ENCODE results near the gene RAB42.
"Not testable (repeated sequence)": the region's sequence is repeated elsewhere in the genome, so short reads cannot be mapped to it uniquely, and the experiment has no call there.

RAB42 gene

GRCh38 chr1:28591708-28592320 lies at the start of gene RAB42:
RAB42 (plus strand) TSS chr1:28592265; CDS start chr1:28592512, 247 bp downstream.
- peak; percentile 63 for DNase-seq

GRCh38 chr1:28545246-28545628 lies 46.8 kb upstream of the RAB42 start:
- no peak for DNase-seq

- no peak for DNase-seq
Measured at GRCh38 chr1:28548318-28548717, 43.7 kb upstream of the RAB42 start.

GRCh38 chr1:28551381-28551780 lies 40.7 kb upstream of the RAB42 start:
- DNase-seq = no peak

- peak; percentile 99 for DNase-seq
Measured at GRCh38 chr1:28552758-28553663, 39.1 kb upstream of the RAB42 start, which contains the start of gene TRNAU1AP. TRNAU1AP (plus strand) TSS chr1:28553085; CDS start chr1:28553111, 26 bp downstream.

- no peak for DNase-seq
Measured at GRCh38 chr1:28560886-28561285, 31.2 kb upstream of the RAB42 start.

- no peak for DNase-seq
Measured at GRCh38 chr1:28564310-28564709, 27.8 kb upstream of the RAB42 start.

- no peak for DNase-seq
Measured at GRCh38 chr1:28565040-28565439, 27.0 kb upstream of the RAB42 start.

GRCh38 chr1:28565726-28566125 lies 26.3 kb upstream of the RAB42 start:
- DNase-seq = no peak

GRCh38 chr1:28566931-28567330 lies 25.1 kb upstream of the RAB42 start:
- no peak for DNase-seq

- DNase-seq = no peak
Measured at GRCh38 chr1:28571911-28572310, 20.2 kb upstream of the RAB42 start.

- DNase-seq = not testable (repeated sequence)
Measured at GRCh38 chr1:28572891-28573290, 19.2 kb upstream of the RAB42 start.

GRCh38 chr1:28573564-28573963 lies 18.5 kb upstream of the RAB42 start:
- DNase-seq = no peak

- no peak for DNase-seq
Measured at GRCh38 chr1:28577052-28577678, 14.9 kb upstream of the RAB42 start.

GRCh38 chr1:28577738-28578536 lies 14.1 kb upstream of the RAB42 start:
- DNase-seq = no peak

GRCh38 chr1:28578696-28579218 lies 13.3 kb upstream of the RAB42 start:
- DNase-seq = no peak

- no peak for DNase-seq
Measured at GRCh38 chr1:28579401-28579800, 12.7 kb upstream of the RAB42 start.

- DNase-seq = peak; percentile 86
Measured at GRCh38 chr1:28580722-28581530, 11.1 kb upstream of the RAB42 start.

- peak; percentile 97 for DNase-seq
Measured at GRCh38 chr1:28581531-28582247, 10.4 kb upstream of the RAB42 start.

GRCh38 chr1:28582248-28582615 lies 9.8 kb upstream of the RAB42 start:
- no peak for DNase-seq

Measured in activated effector memory CD4-positive, alpha-beta T cell treated with anti-CD3 and anti-CD28 coated beads, Interleukin-2, amount 50 U/mL, for 16 hours (primary cell).